Erythroblast (primary cell): Measurements from ENCODE around the gene FAM237B.

Experiments
- GATA1 ChIP-seq: IDR thresholded peaks from 2 replicates; pipeline ENCODE4 v1.6.1; 2011; ENCODE audit warnings: low read depth, mild to moderate bottlenecking, control low read depth, low read length, moderate library complexity
- POLR2A ChIP-seq: IDR thresholded peaks from 2 replicates; pipeline ENCODE4 v1.6.1; 2011; ENCODE audit warnings: mild to moderate bottlenecking, low read length

DNA sequence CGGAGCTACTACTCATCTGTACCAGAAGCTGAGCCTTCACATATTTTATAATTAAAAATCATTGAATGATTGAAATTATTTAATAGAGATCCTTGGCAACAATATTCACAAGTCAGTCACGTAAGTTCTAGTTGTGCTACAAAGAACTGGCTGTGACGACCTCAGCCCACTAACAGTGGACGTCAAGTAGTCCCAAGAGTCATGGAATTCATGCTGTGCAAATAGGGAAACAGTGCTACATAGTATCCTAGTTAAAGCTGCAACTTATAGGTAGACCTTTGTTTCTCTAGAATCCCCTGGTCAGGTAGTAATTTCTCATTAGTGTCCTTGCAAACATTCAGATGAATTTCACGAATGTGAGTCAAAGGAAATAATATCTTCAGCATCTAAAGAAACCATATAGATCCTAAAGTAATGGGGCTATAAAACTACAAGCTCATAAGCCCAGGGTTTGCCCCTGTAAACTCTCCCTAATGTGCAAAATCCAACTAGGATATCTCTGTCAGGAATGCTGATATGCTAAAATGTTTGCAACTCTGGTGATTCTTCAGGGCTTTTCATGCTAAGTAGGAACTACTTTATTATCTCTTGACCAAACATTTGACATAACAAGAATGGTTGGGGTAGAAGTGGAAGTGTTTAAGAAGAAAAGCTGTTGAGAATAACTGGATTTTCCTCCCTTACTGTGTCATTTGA lies 44.9 kb downstream of the FAM237B start:
- TF ChIP-seq POLR2A (no peak), GATA1 (no peak)
